Ectodermal cell (in vitro differentiated cells): Measurements from ENCODE around the gene MUC2.
"Not testable (repeated sequence)": the region's sequence is repeated elsewhere in the genome, so short reads cannot be mapped to it uniquely, and the experiment has no call there.

Experiments
- H3K27ac ChIP-seq: 2 replicates; pipeline ENCODE4 v1.7.0; 2013; ENCODE audit warnings: mild to moderate bottlenecking, low read depth, low read length; ENCODE audit not compliant: insufficient read depth, poor library complexity, severe bottlenecking
- H3K27me3 ChIP-seq: 2 replicates; pipeline ENCODE4 v1.7.0; 2013; ENCODE audit warnings: mild to moderate bottlenecking, low read length; ENCODE audit not compliant: insufficient read depth, control insufficient read depth, poor library complexity, severe bottlenecking
- H3K36me3 ChIP-seq: one replicate; pipeline ENCODE4 v1.7.0; 2013; ENCODE audit warnings: low read length; ENCODE audit not compliant: control insufficient read depth, insufficient read depth
- H3K4me1 ChIP-seq: one replicate; pipeline ENCODE4 v1.7.0; 2013; ENCODE audit warnings: low read length; ENCODE audit not compliant: control insufficient read depth, insufficient read depth
- H3K4me3 ChIP-seq: 2 replicates; pipeline ENCODE4 v1.7.0; 2013; ENCODE audit warnings: low read depth, low read length, control low read depth; ENCODE audit not compliant: insufficient read depth
- H3K9me3 ChIP-seq: 2 replicates; pipeline ENCODE4 v1.7.0; 2013; ENCODE audit warnings: mild to moderate bottlenecking, low read length, moderate library complexity; ENCODE audit not compliant: control insufficient read depth
- WGBS, 2 experiments: methylation state at CpG; one replicate each; pipeline ENCODE4 v1.1.7; 2013; ENCODE audit warnings: missing lambda C conversion rate in 2 of 2; 5-methylcytosine and 5-hydroxymethylcytosine counted together

The MUC2 gene

DNA sequence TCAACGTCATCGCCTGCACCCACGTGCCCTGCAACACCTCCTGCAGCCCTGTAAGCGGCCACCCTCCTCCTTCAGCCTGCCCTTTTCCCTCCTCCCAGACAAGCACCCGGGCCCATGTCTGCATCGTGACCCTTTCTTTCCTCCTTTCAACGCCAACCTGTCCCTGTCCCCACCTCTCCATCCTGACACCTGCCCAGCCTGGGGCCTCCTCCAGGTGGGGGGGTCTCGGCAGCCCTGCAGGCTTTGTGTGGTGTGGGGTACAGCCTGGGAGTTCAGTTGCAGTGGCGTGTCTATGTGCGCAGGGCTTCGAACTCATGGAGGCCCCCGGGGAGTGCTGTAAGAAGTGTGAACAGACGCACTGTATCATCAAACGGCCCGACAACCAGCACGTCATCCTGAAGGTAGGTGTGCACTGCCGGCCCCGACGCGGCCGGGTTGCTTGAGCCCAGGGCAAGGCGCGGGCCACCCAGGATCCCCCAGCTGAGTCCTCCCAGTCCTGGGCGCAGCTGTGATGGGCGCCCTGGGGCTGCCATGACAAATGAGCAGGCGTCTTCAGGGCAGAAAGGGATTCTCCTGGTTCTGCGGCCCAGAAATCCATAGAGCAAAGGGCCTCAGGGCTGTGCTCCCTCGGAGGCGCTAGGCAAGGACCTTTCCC, 33.7 kb downstream of the MUC2 start:
- 93 to 94% methylated on average over 29 of the region's 29 CpGs for WGBS, 2 experiments
- no peaks in the 10 kb centered on the region for H3K4me1 ChIP-seq
- no peaks in the 10 kb centered on the region for H3K36me3 ChIP-seq
- H3K27me3 ChIP-seq = no peaks in the 10 kb centered on the region
- H3K27ac ChIP-seq = no peak overlapping the region
- no peak overlapping the region for H3K4me3 ChIP-seq
- no peaks in the 10 kb centered on the region for H3K9me3 ChIP-seq

- Histone ChIP-seq H3K4me1 (no peaks in the 10 kb centered on the region), H3K36me3 (no peaks in the 10 kb centered on the region), H3K27ac (no peak overlapping the region), H3K27me3 (no peaks in the 10 kb centered on the region), H3K4me3 (no peak overlapping the region), H3K9me3 (no peaks in the 10 kb centered on the region)
- WGBS, 2 experiments = 89 to 91% methylated on average over 28 of the region's 28 CpGs
Measured at GRCh38 chr11:1109101-1109917, 34.6 kb downstream of the MUC2 start.

- Histone ChIP-seq H3K27me3 (no peaks in the 10 kb centered on the region), H3K9me3 (no peaks in the 10 kb centered on the region), H3K4me3 (no peak overlapping the region), H3K27ac (no peak overlapping the region), H3K36me3 (no peaks in the 10 kb centered on the region), H3K4me1 (no peaks in the 10 kb centered on the region)
- WGBS, 2 experiments = 90% methylated on average over 39 of the region's 39 CpGs
Measured at GRCh38 chr11:1109918-1110705, 35.4 kb downstream of the MUC2 start.

GRCh38 chr11:1111545-1112212, 37.0 kb downstream of the MUC2 start:
- WGBS, 2 experiments = 93 to 95% methylated on average over 10 of the region's 10 CpGs

DNA sequence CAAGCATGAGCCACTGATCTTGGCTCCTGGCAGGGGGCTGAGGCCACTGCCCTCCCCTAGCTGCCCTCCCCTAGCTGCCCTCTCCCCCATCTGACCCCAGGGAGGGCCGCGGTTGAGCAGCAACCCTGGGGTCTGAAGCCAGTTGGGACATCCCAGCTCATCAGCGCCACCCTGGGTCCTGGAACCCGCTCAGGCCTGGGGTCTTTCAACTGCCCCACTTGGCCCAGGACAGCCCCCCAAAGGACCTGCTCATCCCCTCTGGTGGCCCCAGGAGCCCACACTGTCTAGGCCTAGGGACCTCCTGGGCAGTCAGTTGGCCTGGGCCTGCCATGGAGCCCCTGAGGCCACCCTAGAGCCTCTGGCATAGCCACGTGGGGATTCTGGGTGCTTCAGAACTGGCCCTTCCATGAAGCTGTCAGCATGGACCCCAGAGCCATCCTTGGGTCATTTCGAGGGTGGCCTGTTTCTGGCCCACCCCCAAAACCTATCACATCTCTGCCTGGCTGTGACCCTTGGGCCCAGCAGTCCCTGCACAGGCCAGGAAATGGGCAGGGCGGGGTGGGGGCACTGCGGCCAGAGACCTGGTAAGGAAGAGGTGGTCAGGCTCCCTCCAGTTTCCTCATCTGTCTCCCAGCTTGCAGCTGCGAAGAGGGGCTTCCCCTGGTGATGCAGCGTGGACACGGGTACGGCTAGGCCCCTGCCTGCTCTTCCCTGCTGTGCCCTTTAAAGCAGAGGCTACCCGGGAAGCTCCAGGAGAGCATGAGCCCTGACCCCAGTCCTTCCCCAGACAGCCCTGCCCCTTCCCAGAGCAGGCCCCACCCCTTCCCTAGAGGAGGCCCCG, 37.9 kb downstream of the MUC2 start:
- Histone ChIP-seq H3K27ac (no peak overlapping the region), H3K27me3 (no peaks in the 10 kb centered on the region), H3K9me3 (no peaks in the 10 kb centered on the region), H3K36me3 (no peaks in the 10 kb centered on the region), H3K4me1 (no peaks in the 10 kb centered on the region), H3K4me3 (no peak overlapping the region)
- WGBS, 2 experiments = 92 to 94% methylated on average over 13 of the region's 14 CpGs

More at GRCh38 chr11:1111545-1112212, 37.0 kb downstream of the MUC2 start:
- Histone ChIP-seq H3K4me1 (no peaks in the 10 kb centered on the region), H3K36me3 (no peaks in the 10 kb centered on the region), H3K27me3 (no peaks in the 10 kb centered on the region), H3K27ac (no peak overlapping the region), H3K4me3 (no peak overlapping the region), H3K9me3 (no peaks in the 10 kb centered on the region)

- H3K27me3 ChIP-seq = no peaks in the 10 kb centered on the region
- no peaks in the 10 kb centered on the region for H3K4me1 ChIP-seq
- WGBS, 2 experiments = 88% methylated on average over 34 to 35 of the region's 36 CpGs
- H3K27ac ChIP-seq = no peak overlapping the region
- H3K9me3 ChIP-seq = no peaks in the 10 kb centered on the region
- no peaks in the 10 kb centered on the region for H3K36me3 ChIP-seq
- H3K4me3 ChIP-seq = no peak overlapping the region
Measured at GRCh38 chr11:1113405-1114201, 38.9 kb downstream of the MUC2 start.

DNA sequence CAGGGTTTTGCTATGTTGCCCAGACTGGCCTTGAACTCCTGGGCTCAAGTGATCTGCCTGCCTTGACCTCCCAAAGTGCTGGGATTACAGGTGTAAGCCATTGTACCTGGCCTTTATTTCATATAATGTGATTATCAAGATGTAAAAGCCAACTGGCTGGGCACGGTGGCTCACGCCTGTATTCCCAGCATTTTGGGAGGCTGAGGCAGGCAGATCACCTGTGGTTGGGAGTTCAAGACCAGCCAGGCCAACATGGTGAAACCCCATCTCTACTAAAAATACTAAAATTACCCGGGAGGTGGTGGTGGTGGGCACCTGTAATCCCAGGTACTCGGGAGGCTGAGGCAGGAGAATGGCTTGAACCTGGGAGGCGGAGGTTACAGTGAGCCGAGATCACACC, 40.6 kb downstream of the MUC2 start:
- 85 to 87% methylated on average over 6 of the region's 6 CpGs for WGBS, 2 experiments

DNA sequence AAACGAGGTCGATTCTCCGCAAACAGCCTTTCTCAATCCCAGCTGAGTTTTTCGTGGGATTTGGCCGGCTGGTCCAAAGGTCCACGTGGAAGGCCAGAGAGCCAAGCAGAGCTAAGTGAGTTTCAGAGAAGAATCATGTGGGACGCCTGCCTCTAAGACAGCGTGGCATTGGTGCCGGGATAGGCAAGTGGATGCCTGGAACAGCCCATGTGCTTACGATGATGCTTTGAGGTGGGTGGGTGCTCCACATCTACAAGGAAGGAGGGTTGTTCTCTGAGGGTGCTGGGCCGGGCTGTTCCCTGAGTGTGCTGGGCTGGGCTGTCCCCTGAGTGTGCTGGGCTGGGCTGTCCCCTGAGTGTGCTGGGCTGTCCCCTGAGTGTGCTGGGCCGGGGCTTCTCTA, 41.4 kb downstream of the MUC2 start:
- 91 to 93% methylated on average over 12 of the region's 12 CpGs for WGBS, 2 experiments
- Histone ChIP-seq H3K27me3 (no peaks in the 10 kb centered on the region), H3K4me3 (no peak overlapping the region), H3K36me3 (no peaks in the 10 kb centered on the region), H3K4me1 (no peaks in the 10 kb centered on the region), H3K9me3 (no peaks in the 10 kb centered on the region), H3K27ac (no peak overlapping the region)

More for the DNA sequence above, 40.6 kb downstream of the MUC2 start:
- H3K36me3 ChIP-seq, H3K27ac ChIP-seq, H3K9me3 ChIP-seq, H3K4me3 ChIP-seq, H3K4me1 ChIP-seq, H3K27me3 ChIP-seq: not testable (repeated sequence)
